ENCODE results near the gene ATP8B1. TPM values are rescaled to one million over a fixed set of nuclear protein-coding genes. Genes with fewer than 3 reads are reported as not detected.
"Not testable (repeated sequence)": the region's sequence is repeated elsewhere in the genome, so short reads cannot be mapped to it uniquely, and the experiment has no call there.

The ATP8B1 gene
- total RNA-seq, 4 donors from 2014 or later: 21.6 to 32.1 (median 26.8) TPM

DNA sequence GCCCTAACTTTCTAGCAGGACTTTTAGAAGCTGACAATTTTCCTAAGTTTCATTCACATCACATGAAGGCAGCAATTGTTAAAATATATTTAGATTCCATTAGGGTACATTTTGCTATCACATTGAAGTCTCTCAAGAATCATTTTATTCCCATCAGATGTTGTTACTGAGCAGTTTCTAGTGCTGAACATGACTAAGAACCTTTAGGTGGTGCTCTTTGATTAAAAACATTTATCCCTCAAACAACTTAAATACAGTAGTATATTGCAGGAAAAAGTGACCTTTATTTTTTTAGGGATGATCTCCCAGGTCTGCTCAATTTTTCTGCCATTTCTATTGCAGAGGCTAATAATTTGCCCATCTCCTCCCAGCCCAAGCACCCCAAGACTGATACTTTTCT is 158.6 kb downstream of the ATP8B1 start:
- no peak for TF ChIP-seq POLR2A (IDR thresholded peaks at IDR 0.05)
- TF ChIP-seq, protein P1, sequence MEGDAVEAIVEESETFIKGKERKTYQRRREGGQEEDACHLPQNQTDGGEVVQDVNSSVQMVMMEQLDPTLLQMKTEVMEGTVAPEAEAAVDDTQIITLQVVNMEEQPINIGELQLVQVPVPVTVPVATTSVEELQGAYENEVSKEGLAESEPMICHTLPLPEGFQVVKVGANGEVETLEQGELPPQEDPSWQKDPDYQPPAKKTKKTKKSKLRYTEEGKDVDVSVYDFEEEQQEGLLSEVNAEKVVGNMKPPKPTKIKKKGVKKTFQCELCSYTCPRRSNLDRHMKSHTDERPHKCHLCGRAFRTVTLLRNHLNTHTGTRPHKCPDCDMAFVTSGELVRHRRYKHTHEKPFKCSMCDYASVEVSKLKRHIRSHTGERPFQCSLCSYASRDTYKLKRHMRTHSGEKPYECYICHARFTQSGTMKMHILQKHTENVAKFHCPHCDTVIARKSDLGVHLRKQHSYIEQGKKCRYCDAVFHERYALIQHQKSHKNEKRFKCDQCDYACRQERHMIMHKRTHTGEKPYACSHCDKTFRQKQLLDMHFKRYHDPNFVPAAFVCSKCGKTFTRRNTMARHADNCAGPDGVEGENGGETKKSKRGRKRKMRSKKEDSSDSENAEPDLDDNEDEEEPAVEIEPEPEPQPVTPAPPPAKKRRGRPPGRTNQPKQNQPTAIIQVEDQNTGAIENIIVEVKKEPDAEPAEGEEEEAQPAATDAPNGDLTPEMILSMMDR (IDR thresholded peaks at IDR 0.05): no peak
- no peak for DNase-seq (ENCODE audit: low spot score in 2 of 2)
- intact Hi-C loops (cut with DNase I; ENCODE audit: low total_unique reads): no loop called here
- no peak overlapping the region for H3K4me3 ChIP-seq (ENCODE audit: low read depth, poor library complexity, severe bottlenecking)

DNA sequence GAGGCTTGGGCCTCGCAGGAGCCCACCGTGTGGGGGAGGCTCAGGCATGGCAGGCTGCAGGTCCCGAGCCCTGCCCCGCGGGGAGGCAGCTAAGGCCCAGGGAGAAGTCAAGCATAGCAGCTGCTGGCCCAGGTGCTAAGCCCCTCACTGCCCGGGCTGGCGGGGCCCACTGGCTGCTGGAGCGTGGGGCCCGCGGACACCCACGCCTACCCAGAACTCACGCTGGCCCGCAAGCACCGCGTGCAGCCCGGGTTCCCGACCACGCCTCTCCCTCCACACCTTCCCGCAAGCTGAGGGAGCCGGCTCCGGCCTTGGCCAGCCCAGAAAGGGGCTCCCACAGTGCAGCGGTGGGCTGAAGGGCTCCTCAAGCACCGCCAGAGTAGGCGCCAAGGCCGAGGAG is 159.4 kb downstream of the ATP8B1 start:
- H3K4me3 ChIP-seq (ENCODE audit: low read depth, poor library complexity, severe bottlenecking); intact Hi-C loops (cut with DNase I; ENCODE audit: low total_unique reads); DNase-seq (ENCODE audit: low spot score in 2 of 2): not testable (repeated sequence)
- WGBS, 2 donors: 95 to 98% methylated on average over 20 to 23 of the region's 25 CpGs

DNA sequence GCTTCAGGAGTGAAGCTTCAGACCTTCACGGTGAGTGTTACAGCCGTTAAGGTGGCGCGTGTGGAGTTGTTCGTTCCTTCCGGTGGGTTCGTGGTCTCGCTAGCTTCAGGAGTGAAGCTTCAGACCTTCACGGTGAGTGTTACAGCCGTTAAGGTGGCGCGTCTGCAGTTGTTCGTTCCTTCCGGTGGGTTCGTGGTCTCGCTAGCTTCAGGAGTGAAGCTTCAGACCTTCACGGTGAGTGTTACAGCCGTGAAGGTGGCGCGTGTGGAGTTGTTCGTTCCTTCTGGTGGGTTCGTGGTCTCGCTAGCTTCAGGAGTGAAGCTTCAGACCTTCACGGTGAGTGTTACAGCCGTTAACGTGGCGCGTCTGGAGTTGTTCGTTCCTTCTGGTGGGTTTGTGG is 160.7 kb downstream of the ATP8B1 start:
- intact Hi-C loops (cut with DNase I; ENCODE audit: low total_unique reads); DNase-seq (ENCODE audit: low spot score in 2 of 2): not testable (repeated sequence)
- 90 to 96% methylated on average over 21 to 23 of the region's 29 CpGs for WGBS, 2 donors

DNA sequence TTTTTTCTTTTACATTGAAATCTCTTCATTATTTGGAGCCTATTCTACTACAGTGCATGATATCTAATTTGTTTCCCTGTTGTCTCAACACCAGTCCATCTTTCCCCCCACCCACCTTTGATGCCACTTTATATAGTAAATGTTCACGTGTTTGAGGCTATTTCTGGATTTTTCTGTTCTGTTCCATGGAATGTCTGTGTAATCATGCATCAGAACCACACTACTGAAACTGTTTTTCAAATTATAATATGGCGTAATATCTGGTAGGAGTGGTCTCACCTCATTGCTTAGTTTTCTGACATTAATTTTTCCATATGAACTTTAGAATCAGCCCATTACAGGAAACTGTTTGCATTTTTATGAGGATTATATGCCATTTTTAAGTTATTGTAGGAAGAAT is 162.4 kb downstream of the ATP8B1 start:
- DNase-seq (ENCODE audit: low spot score in 2 of 2): no peak
- no peak for TF ChIP-seq POLR2A (IDR thresholded peaks at IDR 0.05)
- TF ChIP-seq, protein P1 (IDR thresholded peaks at IDR 0.05): no peak
- intact Hi-C loops (cut with DNase I; ENCODE audit: low total_unique reads): no loop called here
- H3K4me3 ChIP-seq (ENCODE audit: low read depth, poor library complexity, severe bottlenecking): no peak overlapping the region
- WGBS, 2 donors: 80 to 83% methylated on average over 2 of the region's 2 CpGs

More for the DNA sequence above, 160.7 kb downstream of the ATP8B1 start:
- H3K4me3 ChIP-seq (ENCODE audit: low read depth, poor library complexity, severe bottlenecking): not testable (repeated sequence)

DNA sequence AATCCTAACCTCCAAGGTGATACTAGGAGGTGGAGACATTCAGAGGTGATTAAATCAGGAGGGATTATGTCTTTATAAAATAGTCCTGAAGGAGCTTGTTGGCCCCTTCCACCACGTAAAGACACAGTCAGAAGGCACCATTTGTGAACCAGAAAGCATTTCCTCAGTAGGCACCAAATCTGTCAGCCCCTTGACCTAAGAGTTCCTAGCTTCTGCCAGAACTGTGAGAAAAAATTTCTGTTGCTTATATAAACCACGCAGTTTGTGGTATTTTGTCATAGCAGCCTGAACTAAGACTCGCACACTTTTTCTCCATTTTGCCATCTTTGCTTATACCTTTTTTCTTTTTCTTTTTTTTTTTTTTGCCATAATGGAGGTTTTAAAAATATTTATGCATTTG is 162.9 kb downstream of the ATP8B1 start:
- intact Hi-C loops (cut with DNase I; ENCODE audit: low total_unique reads): no loop called here
- TF ChIP-seq, protein P1 (IDR thresholded peaks at IDR 0.05): no peak
- TF ChIP-seq POLR2A (IDR thresholded peaks at IDR 0.05): no peak
- no peak overlapping the region for H3K4me3 ChIP-seq (ENCODE audit: low read depth, poor library complexity, severe bottlenecking)
- 61 to 62% methylated on average over 3 of the region's 3 CpGs for WGBS, 2 donors
- no peak for DNase-seq (ENCODE audit: low spot score in 2 of 2)

DNA sequence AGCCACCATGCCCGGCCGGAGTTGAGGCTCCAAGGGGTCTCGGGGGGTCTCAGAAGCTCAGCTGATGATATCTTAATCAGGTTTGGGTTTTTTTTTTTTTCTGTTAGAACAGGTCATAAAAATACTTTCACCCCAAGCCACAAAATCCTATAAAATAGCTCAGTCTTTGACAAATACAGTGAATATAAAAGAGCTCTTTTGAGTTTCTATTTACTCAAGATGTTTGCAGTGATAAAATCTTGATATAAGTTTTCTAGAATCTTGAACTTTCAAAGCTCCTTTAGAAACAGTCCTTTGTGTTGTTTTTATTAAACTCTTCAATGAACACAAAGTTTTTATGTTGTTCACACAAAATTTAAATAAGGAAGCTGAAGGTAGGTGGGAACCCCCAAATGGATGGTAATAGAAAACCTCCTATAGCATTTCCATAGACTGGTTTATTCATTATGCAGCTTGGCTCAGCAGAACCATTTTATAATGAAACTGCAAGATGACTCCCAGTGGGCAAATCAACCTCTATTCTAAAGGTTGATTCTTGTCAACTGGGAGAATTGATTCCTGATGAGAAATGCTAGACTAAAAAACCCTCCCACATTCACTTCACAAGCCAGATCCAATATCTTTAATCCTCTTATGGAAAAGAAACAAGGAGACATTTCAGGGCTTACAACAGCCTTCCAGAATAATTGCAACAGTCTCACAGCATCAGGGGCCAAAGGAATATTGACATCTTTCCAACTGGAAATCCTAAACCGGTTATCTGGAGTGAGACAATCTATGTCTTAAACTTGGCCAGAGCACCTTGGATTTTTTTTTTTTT is 167.9 kb downstream of the ATP8B1 start:
- H3K4me3 ChIP-seq (ENCODE audit: low read depth, poor library complexity, severe bottlenecking): no peak overlapping the region
- DNase-seq (ENCODE audit: low spot score in 2 of 2): no peak
- TF ChIP-seq, protein P1 (IDR thresholded peaks at IDR 0.05): no peak
- no peak for TF ChIP-seq POLR2A (IDR thresholded peaks at IDR 0.05)
- WGBS, 2 donors: 68 to 73% methylated on average over 4 of the region's 4 CpGs
- intact Hi-C loops (cut with DNase I; ENCODE audit: low total_unique reads): no loop called here

DNA sequence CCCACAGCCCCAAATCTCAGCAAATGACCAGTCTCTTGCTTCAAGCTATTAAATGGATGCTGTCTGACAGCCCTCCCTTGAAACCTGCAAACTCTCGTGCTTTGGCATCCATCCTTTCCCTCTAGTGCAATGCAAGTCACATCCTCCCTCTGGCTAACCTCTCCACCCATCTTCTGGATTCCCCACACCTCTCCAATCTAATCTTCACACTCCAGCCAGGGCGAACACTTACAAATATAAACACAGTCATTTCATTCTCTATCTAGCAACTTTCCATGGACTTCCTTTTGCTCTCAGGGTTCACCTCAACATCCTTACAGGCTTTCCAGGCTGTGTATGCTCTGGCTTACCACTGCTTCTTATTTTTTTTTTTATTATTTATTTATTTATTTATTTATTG is 171.4 kb downstream of the ATP8B1 start:
- intact Hi-C loops (cut with DNase I; ENCODE audit: low total_unique reads): no loop called here
- no peak for DNase-seq (ENCODE audit: low spot score in 2 of 2)
- H3K4me3 ChIP-seq (ENCODE audit: low read depth, poor library complexity, severe bottlenecking): no peak overlapping the region
- WGBS, 2 donors: 69 to 78% methylated on average over 2 of the region's 2 CpGs
- TF ChIP-seq POLR2A (IDR thresholded peaks at IDR 0.05): no peak
- TF ChIP-seq, protein P1 (IDR thresholded peaks at IDR 0.05): no peak
